NCI-H2196 (cell line): ENCODE data around the gene GALNT18.
A peak's percentile ranks its signal among the peaks of the same experiment; 100 is the strongest.
"Not testable (repeated sequence)": the region's sequence is repeated elsewhere in the genome, so short reads cannot be mapped to it uniquely, and the experiment has no call there.

Source experiments
- DNase-seq: peaks from one replicate; lab custom pipeline; 2025; ENCODE audit not compliant: unreplicated experiment; lab: John Stamatoyannopoulos, UW

The GALNT18 gene

GRCh38 chr11:11366793-11367192 lies 255.0 kb downstream of the GALNT18 start:
- no peak for DNase-seq

DNA sequence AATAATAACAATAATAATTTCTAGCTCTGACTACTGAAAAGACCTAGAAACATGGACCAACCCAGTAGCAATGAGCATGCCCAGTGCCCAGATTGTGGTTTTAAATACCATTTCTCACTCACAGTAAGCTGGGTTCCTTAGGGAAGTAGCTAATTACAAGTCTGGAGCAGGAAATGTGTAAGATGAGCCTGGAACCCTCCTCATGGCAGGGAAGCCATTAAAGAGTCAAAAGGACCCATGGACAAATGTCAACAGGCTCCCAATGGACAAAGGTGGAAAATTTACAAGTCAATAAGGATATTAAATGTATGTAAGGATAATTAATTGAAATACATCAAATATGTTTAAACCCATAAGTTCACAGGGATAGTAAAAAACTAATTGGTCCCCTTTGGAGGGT lies 258.1 kb downstream of the GALNT18 start:
- no peak for DNase-seq

DNA sequence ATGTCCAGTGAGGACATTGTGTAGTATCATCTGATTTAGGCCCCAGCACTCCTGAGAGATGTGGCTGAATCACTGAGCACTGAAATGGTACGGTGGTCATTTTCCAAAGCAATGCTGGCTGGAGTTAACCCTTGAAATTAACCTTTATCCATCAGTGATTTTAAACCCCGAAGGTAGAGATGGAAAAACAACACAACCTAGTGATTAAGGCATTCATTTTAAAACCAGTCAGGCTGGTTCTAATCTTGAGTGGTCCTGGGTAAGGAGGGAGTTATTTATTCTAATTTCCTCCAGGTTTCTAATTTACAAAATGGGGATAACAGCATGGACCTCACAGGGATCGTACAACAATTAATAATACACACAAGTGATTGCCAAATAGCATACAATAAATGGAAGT lies 262.2 kb downstream of the GALNT18 start:
- no peak for DNase-seq

GRCh38 chr11:11356842-11357241 lies 265.0 kb downstream of the GALNT18 start:
- no peak for DNase-seq

GRCh38 chr11:11352878-11353277 lies 268.9 kb downstream of the GALNT18 start, which contains the start of gene CSNK2A3:
CSNK2A3 (minus strand) TSS chr11:11353250; CDS start chr11:11353119, 131 bp downstream.
- not testable (repeated sequence) for DNase-seq

GRCh38 chr11:11351851-11352250 lies 270.0 kb downstream of the GALNT18 start:
- DNase-seq: not testable (repeated sequence)

- DNase-seq: no peak
Measured at GRCh38 chr11:11351042-11351586, 270.7 kb downstream of the GALNT18 start.

GRCh38 chr11:11349870-11350337 lies 271.9 kb downstream of the GALNT18 start:
- DNase-seq: no peak

DNA sequence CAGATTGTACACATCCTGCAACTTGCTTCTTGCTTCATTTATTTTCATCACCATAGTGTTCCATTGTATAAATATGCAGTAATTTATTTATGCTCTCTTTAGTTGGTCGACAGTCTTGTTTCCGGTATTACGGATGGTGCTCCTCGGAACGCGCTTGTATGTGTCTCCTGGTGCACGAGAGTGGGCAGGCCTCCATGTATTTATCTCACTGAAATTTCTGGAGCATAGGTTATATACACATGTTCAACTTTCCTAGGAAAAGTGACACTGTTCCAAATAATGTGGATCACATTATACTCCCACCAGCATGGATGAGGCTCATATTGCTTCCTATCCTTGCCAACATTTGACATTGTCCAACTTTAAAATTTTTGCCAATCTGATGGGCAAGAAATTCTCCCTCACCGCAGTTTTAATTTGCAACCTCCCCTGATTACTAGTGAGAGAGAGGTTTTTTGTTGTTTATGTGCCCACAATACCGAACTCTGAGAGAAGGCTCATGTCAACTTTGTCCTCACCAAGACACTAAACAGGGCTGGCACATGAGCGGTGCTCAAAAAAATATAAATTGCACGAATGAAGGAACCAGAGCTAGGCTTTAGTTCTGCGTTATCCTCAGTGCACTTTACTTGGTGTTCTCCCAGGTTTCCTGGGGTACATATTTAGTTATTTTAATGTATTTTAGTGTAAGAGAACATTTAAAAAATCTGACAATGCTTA lies 272.5 kb downstream of the GALNT18 start:
- DNase-seq: no peak

DNA sequence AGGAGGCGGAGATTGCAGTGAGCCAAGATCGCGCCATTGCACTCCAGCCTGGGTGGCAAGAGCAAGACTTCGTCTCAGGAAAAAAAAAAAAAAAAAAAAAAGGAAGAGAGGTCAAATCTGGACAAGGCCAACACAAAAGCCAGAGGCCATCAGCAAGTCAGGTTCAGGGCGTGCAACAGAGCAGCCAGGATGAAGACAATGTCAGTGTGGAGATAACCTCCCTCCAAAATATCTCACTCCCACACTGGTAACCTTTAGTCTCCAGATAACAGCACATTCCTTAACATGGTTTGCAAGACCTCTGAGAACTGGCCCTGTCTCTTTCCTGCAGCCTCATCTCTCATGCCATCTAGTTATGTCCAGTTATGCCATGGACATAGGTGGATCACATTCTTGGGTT lies 273.5 kb downstream of the GALNT18 start:
- DNase-seq: no peak

DNA sequence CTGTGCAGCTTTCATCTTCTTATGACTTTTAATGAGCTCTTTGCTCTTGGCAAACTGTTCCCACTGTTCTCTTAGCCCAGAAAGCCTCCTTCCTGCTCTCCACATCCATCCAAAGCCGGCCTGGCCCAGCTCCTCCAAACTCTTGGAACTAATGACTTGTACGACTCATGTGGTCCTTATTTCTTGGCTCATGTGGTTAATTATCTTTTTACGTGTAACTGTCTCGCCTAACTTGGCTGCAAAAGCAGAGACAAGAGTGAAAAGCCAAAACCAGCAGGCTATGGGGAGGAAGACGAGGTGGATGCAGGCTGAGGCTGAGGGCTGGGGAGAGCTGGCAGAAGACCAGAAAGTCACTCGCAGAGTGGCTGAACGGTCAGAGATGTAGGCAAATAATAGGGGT lies 274.2 kb downstream of the GALNT18 start:
- peak; percentile 63 for DNase-seq

- DNase-seq: peak; percentile 46
Measured at GRCh38 chr11:11346303-11346702, 275.5 kb downstream of the GALNT18 start.

DNA sequence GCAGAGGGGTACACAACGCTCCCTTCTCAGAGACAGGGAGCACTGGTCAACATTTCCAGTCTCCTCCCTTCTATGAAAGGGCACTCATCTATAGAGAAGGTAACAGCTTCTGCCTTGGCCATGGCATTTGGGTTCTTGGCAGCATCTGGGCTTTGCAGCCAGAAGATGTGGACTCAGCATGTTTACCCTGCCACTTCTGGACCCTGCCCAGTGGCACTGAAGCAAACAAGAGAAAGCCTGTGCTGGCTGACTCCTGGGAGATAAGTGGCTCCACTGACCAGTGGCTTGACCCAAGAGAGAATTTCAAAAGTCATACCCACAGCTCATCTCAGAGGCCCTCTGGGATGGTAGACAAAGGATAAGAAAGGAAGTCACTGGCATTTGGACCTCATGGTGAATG lies 276.7 kb downstream of the GALNT18 start:
- peak; percentile 65 for DNase-seq

GRCh38 chr11:11344045-11344444 lies 277.8 kb downstream of the GALNT18 start:
- DNase-seq: no peak

DNA sequence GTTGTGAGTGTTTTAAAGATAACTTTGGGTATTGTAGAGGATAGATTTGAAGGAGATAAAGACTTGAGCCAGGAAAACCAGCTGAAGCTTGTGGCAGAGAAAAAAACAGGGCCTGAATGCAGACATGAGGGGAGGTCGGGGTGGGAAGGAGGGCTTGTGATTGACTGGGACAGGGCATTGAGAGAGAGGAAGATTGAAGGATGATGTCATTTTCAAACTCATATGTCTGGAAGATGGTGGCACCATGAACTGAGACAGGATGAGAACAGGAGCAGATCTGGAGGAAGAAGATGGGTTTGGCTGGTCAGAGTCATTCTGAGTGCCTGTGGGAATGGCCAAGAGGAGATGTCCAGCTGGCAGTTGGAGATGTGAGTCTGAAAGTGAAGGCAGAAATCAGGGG lies 283.5 kb downstream of the GALNT18 start:
- no peak for DNase-seq

DNA sequence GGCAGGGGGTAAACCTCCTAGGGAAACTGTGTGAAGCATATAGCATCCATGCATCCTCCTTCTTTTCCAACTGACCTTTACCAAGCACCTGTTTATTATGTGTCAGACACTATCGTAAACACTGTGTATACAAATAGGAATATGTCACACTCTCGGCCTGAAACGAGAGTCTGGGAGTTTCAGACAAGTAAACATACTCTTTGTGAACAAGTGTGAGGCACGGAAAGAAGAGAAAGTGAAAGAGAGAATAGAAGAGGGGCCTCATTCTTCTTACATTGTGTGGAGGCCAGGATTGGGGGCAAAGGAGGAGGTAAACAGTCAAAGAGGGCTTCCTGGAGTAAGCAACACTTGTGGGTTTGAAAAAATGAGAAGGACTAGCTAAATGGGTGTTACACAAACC lies 285.1 kb downstream of the GALNT18 start:
- DNase-seq: no peak

DNA sequence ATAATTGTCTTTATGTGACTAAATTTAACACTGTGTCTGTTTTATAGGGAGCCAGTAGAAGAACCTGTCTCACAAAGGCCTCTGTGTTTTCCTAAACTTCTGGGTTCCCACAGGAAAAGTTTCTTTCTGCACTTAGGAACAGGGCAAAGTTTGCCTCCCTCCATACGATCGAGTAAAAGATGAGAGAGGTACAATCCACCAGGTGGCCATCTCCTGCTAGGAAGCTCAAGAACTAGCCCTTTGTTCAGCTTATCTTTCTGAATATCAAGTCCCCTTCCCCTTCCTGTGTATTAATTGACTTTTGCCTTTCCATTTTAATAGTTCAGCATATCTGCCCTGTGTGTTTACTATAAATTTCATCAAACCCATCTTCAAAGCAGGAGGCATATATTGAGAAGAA lies 286.8 kb downstream of the GALNT18 start:
- no peak for DNase-seq

DNA sequence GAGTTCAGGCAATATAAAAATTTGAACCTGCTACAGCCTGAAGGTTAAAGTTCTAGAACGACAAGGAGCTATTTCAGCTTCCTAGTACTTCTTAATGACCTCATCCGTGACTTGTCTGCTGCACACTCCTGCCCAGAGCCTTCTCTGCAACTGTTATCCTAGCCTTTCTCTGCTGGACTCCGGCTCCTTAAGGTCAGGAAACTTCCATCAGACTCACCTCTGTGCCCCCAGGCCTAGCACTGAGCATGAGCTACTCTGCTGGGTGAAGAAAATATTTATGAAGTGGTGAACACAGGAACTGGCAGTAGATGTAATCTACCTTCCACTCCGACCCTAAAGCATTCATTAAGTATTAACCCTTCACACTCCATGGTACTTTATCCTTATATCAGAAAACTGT lies 287.2 kb downstream of the GALNT18 start:
- no peak for DNase-seq

GRCh38 chr11:11332141-11332710 lies 289.6 kb downstream of the GALNT18 start:
- no peak for DNase-seq

DNA sequence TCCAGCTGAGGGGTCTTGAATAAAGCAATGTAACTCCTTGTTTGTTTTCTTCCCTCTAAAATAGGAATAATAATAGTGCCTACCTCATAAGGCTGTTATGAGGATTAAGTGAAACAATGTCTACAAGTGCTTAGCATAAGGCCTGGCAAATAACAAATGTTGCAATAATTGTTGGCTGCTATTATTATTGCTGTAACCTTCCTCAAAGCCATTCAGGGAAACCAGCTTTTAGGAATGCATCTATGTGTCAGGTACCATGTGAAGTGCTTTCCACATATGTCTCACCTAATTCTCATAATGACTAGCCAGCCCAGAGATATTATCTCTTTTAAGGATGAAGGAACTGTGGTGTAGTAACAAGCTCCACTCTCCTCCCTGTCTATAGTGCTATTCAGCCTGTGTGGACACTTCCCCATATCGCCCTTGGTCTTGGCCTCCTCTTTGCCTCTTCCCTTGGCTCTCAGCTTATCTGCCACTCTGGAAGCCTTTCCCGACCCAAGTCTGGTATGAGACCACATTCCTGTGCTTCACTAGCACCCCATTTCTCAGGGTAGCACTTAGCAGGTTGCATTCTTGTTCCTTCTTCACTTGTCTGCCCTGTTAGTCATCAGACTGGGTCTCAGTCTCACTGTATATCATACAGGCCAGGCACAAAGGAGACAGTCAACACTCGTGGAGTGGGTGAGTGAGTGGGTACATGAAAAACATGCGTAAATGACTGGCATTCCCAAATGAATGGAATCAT lies 292.6 kb downstream of the GALNT18 start:
- no peak for DNase-seq

GRCh38 chr11:11324090-11324489 lies 297.7 kb downstream of the GALNT18 start:
- no peak for DNase-seq

- DNase-seq: no peak
Measured at GRCh38 chr11:11322101-11322500, 299.7 kb downstream of the GALNT18 start.
